CD14-positive monocyte (primary cell): ENCODE data around the gene ZNF234. TPM values are rescaled to one million over a fixed set of nuclear protein-coding genes. Genes with fewer than 3 reads are reported as not detected.
"Not testable (repeated sequence)": the region's sequence is repeated elsewhere in the genome, so short reads cannot be mapped to it uniquely, and the experiment has no call there.

ENCODE experiments used
- DNase-seq, 3 donors: peaks; one replicate each; pipeline ENCODE4 v3.0.0-alpha.2; 2011 to 2022
- H2AFZ ChIP-seq: 2 replicates; pipeline ENCODE4 v1.6.0; 2012; ENCODE audit warnings: mild to moderate bottlenecking, low read depth, low read length, inconsistent platforms; ENCODE audit not compliant: insufficient read depth, poor library complexity, severe bottlenecking
- H3K27ac ChIP-seq, 2 donors: 1 replicate in 1 of 2; 2 replicates in 1 of 2; pipeline ENCODE4 v1.5.1; 2012 to 2013; ENCODE audit warnings: low read length in 2 of 2, control low read depth in 1 of 2, inconsistent platforms in 1 of 2, low read depth in 1 of 2, mild to moderate bottlenecking in 1 of 2
- H3K27me3 ChIP-seq, 2 donors: one replicate each; pipeline versions ENCODE4 v1.6.0 to v1.6.1; 2011 to 2013; ENCODE audit warnings: low read length in 2 of 2; ENCODE audit not compliant: control insufficient read depth in 2 of 2, insufficient read depth in 2 of 2
- H3K36me3 ChIP-seq, 2 donors: replicated peaks in 1 of 2; 1 replicate in 1 of 2; 2 replicates in 1 of 2; pipeline versions ENCODE4 v1.5.1 to v1.6.1; 2012 to 2013; ENCODE audit warnings: low read length in 2 of 2, control low read depth in 1 of 2, inconsistent platforms in 1 of 2, mild to moderate bottlenecking in 1 of 2; ENCODE audit not compliant: insufficient read depth in 2 of 2, control insufficient read depth in 1 of 2
- H3K4me1 ChIP-seq, 2 donors: 1 replicate in 1 of 2; 2 replicates in 1 of 2; pipeline versions ENCODE4 v1.5.1 to v1.6.1; 2012 to 2013; ENCODE audit warnings: low read length in 2 of 2, control low read depth in 1 of 2, inconsistent platforms in 1 of 2, mild to moderate bottlenecking in 1 of 2, moderate library complexity in 1 of 2; ENCODE audit not compliant: insufficient read depth in 2 of 2, control insufficient read depth in 1 of 2
- H3K4me2 ChIP-seq: replicated peaks from 2 replicates; pipeline ENCODE3; 2012; ENCODE audit warnings: low read length, moderate library complexity, mild to moderate bottlenecking; ENCODE audit not compliant: poor library complexity, severe bottlenecking; ENCODE audit errors: extremely low read depth
- H3K4me3 ChIP-seq, 3 experiments: fragments of 200-600 bp in 1 of 3; sonication (generic) in 1 of 3; replicated peaks in 1 of 3; 1 replicate in 2 of 3; 2 replicates in 1 of 3; pipeline ENCODE4 v1.5.1; 2011 to 2013; ENCODE audit warnings: low read length in 3 of 3, mild to moderate bottlenecking in 3 of 3, control low read depth in 2 of 3, low read depth in 2 of 3, inconsistent platforms in 1 of 3, moderate library complexity in 1 of 3
- H3K79me2 ChIP-seq: 2 replicates; pipeline ENCODE4 v1.6.0; 2012; ENCODE audit warnings: mild to moderate bottlenecking, control low read depth, inconsistent platforms, low read length, moderate library complexity; ENCODE audit not compliant: insufficient read depth
- H3K9ac ChIP-seq: 2 replicates; pipeline ENCODE4 v1.6.0; 2017; ENCODE audit warnings: low read length, mild to moderate bottlenecking; ENCODE audit not compliant: insufficient read depth, poor library complexity, severe bottlenecking
- H3K9me3 ChIP-seq, 2 donors: replicated peaks in 1 of 2; 1 replicate in 1 of 2; 2 replicates in 1 of 2; pipeline versions ENCODE4 v1.5.1 to v1.6.1; 2012 to 2013; ENCODE audit warnings: low read length in 2 of 2, control low read depth in 1 of 2; ENCODE audit not compliant: control insufficient read depth in 1 of 2, insufficient read depth in 1 of 2
- H4K20me1 ChIP-seq: 2 replicates; pipeline ENCODE4 v1.6.0; 2012; ENCODE audit warnings: mild to moderate bottlenecking, low read length, control low read depth, moderate library complexity; ENCODE audit not compliant: insufficient read depth
- H3K27ac Mint-ChIP-seq, 7 donors: one replicate each; pipeline ENCODE4 v1.8.0; 2020; ENCODE audit warnings: mild to moderate bottlenecking in 7 of 7, mixed read lengths in 7 of 7, moderate library complexity in 6 of 7, inconsistent platforms in 2 of 7
- H3K27me3 Mint-ChIP-seq, 3 donors: one replicate each; pipeline ENCODE4 v1.8.0; 2021 to 2022; ENCODE audit warnings: low read depth in 3 of 3, mild to moderate bottlenecking in 3 of 3, mixed read lengths in 3 of 3, moderate library complexity in 3 of 3, inconsistent platforms in 1 of 3
- H3K36me3 Mint-ChIP-seq, 2 donors: one replicate each; pipeline ENCODE4 v1.8.0; 2020; ENCODE audit warnings: mixed read lengths in 2 of 2, inconsistent platforms in 1 of 2, mild to moderate bottlenecking in 1 of 2
- H3K4me1 Mint-ChIP-seq: one replicate; pipeline ENCODE4 v1.8.0; 2020; ENCODE audit warnings: mild to moderate bottlenecking, mixed read lengths
- H3K4me3 Mint-ChIP-seq, 2 donors: one replicate each; pipeline ENCODE4 v1.8.0; 2020; ENCODE audit warnings: mild to moderate bottlenecking in 2 of 2, mixed read lengths in 2 of 2, moderate library complexity in 1 of 2
- H3K9me3 Mint-ChIP-seq, 7 donors: one replicate each; pipeline ENCODE4 v1.8.0; 2020 to 2022; ENCODE audit warnings: mixed read lengths in 7 of 7, mild to moderate bottlenecking in 6 of 7, moderate library complexity in 6 of 7, inconsistent platforms in 2 of 7
- CTCF ChIP-seq: fragments of 200-600 bp; IDR thresholded peaks from one replicate; pipeline ENCODE4 v1.8.0; 2022; ENCODE audit warnings: antibody characterized with exemption, mild to moderate bottlenecking
- WGBS: methylation state at CpG from one replicate; pipeline ENCODE4 v1.1.5; 2013; ENCODE audit warnings: missing lambda C conversion rate; ENCODE audit not compliant: insufficient coverage; 5-methylcytosine and 5-hydroxymethylcytosine counted together
- intact Hi-C, 2 donors: fragments of 100-400 bp; cut with micrococcal nuclease; formaldehyde crosslinking; loops; one replicate each; pipeline versions ENCODE4 v1.15.0 to v1.15.1; 2023
- polyA plus RNA-seq, 3 donors: library from polyadenylated mRNA; depleted of rRNA in 1 of 3; unstranded in 2 of 3; stranded (reverse) in 1 of 3; fragments of 300-500 nt in 2 of 3; fragments of >200 nt in 1 of 3; fragmentation: Illumina TruSeq in 2 of 3; gene quantifications; 1 replicate in 2 of 3; 2 replicates in 1 of 3; pipeline ENCODE4 v1.2.3, GENCODE V29; 2012 to 2021

ZNF234 gene
- polyA plus RNA-seq, 3 donors, result 0.73 to 2.3 (median 2.2) TPM

GRCh38 chr19:44164327-44164672, 22.9 kb downstream of the ZNF234 start:
- Histone ChIP-seq H3K4me2 (peak overlapping the region; percentile 92), H3K9me3 (peaks cover 41 to 77% of the 10 kb centered on the region in 2 donors), H2AFZ (peak overlapping the region; percentile 86), H4K20me1 (no peaks in the 10 kb centered on the region), H3K4me1 (peaks cover 11 to 16% of the 10 kb centered on the region in 2 donors), H3K79me2 (peaks cover 15% of the 10 kb centered on the region), H3K27me3 (no peaks in the 10 kb centered on the region), H3K4me3 (peak overlapping the region; percentile 66 to 91 (median 68)), H3K27ac (peak overlapping the region in 1 of 2 donors; percentile 86), H3K36me3 (peaks cover 7 to 29% of the 10 kb centered on the region in 2 donors), H3K9ac (peak overlapping the region; percentile 72)
- Mint-ChIP-seq H3K9me3 (peaks cover 36 to 85% (median 76%) of the 10 kb centered on the region in 7 donors), H3K27me3 (peaks cover 1 to 10% (median 7%) of the 10 kb centered on the region in 3 donors), H3K36me3 (peaks cover 26 to 30% of the 10 kb centered on the region in 2 donors), H3K27ac (peak overlapping the region in 2 of 7 donors; percentile 88 to 95), H3K4me3 (peak overlapping the region; percentile 98 to 99), H3K4me1 (peaks cover 18% of the 10 kb centered on the region)
- no peak for TF ChIP-seq CTCF
- WGBS, result no CpG with 5 or more reads among the region's 3 CpGs
- intact Hi-C loops, result loop anchor here in 1 of 2 donors (5.0 kb wide), 2 partner anchors 48 to 72 kb away; partner anchors contain the start of genes ZNF224 and ZNF227
- no peak for DNase-seq

- Histone ChIP-seq H3K79me2 (peaks cover 15% of the 10 kb centered on the region), H3K27me3 (no peaks in the 10 kb centered on the region), H3K36me3 (peaks cover 12 to 35% of the 10 kb centered on the region in 2 donors), H2AFZ (peak within 1 kb of the TSS; percentile 86), H4K20me1 (no peaks in the 10 kb centered on the region), H3K4me2 (peak within 1 kb of the TSS; percentile 92), H3K27ac (peak within 1 kb of the TSS; percentile 58 to 86), H3K4me1 (peaks cover 11 to 16% of the 10 kb centered on the region in 2 donors), H3K9ac (peak within 1 kb of the TSS; percentile 72), H3K9me3 (peaks cover 40 to 77% of the 10 kb centered on the region in 2 donors), H3K4me3 (peak within 1 kb of the TSS; percentile 66 to 91 (median 68))
- H3K4me3 Mint-ChIP-seq, result peak within 1 kb of the TSS; percentile 98 to 99
- peaks cover 36 to 84% (median 74%) of the 10 kb centered on the region in 7 donors for H3K9me3 Mint-ChIP-seq
- H3K4me1 Mint-ChIP-seq, result peaks cover 18% of the 10 kb centered on the region
- WGBS, result under 1% methylated on average over 17 of the region's 32 CpGs
- no peak for TF ChIP-seq CTCF
- peaks cover 1 to 10% (median 7%) of the 10 kb centered on the region in 3 donors for H3K27me3 Mint-ChIP-seq
- intact Hi-C loops, result loop anchor here (5.0 kb wide), 3 partner anchors 42 to 73 kb away; partner anchors contain the start of genes ZNF224 (in 1 of the 2) and ZNF227 (in 1 of the 2)
- DNase-seq, result peak; percentile 89 to 96 (median 95)
- peak within 1 kb of the TSS; percentile 88 to 97 (median 96) for H3K27ac Mint-ChIP-seq
- H3K36me3 Mint-ChIP-seq, result peaks cover 32 to 36% of the 10 kb centered on the region in 2 donors
Measured at GRCh38 chr19:44164673-44165512, 23.5 kb downstream of the ZNF234 start, which contains the start of gene ZNF226. Gene ZNF226, plus strand, starts transcription at chr19:44165100. Its CDS starts 4,981 bp downstream, at chr19:44170081.

GRCh38 chr19:44170660-44171059, 29.3 kb downstream of the ZNF234 start:
- Mint-ChIP-seq H3K36me3 (peaks cover 82 to 89% of the 10 kb centered on the region in 2 donors), H3K9me3 (peaks cover 52 to 83% (median 66%) of the 10 kb centered on the region in 7 donors)
- H3K27me3 Mint-ChIP-seq, H3K9ac ChIP-seq, H3K4me3 Mint-ChIP-seq, H3K27ac ChIP-seq, H3K4me1 ChIP-seq, H3K4me1 Mint-ChIP-seq, H2AFZ ChIP-seq, intact Hi-C loops, H3K27ac Mint-ChIP-seq, H3K27me3 ChIP-seq, H4K20me1 ChIP-seq, H3K4me2 ChIP-seq, H3K4me3 ChIP-seq, DNase-seq: not testable (repeated sequence)
- 100% methylated on average over 1 of the region's 6 CpGs for WGBS
- peaks cover 12% of the 10 kb centered on the region for H3K79me2 ChIP-seq
- peaks cover 62 to 91% of the 10 kb centered on the region in 2 donors for H3K36me3 ChIP-seq
- H3K9me3 ChIP-seq, result peaks cover 30 to 82% of the 10 kb centered on the region in 2 donors
